Esophagus squamous epithelium (tissue), 5 donors: ENCODE measurements around the gene RASAL2. TPM values are rescaled to one million over a fixed set of nuclear protein-coding genes. Genes with fewer than 3 reads are reported as not detected.
"Not testable (repeated sequence)": the region's sequence is repeated elsewhere in the genome, so short reads cannot be mapped to it uniquely, and the experiment has no call there.

Source experiments
- DNase-seq: peaks from one replicate; lab custom pipeline; 2025; lab: John Stamatoyannopoulos, UW
- H3K27ac ChIP-seq, 4 donors: fragments of 200-600 bp; sonication (generic); one replicate each; pipeline ENCODE4 v1.5.1; 2016 to 2019; ENCODE audit warnings: mild to moderate bottlenecking in 1 of 4
- H3K27me3 ChIP-seq, 4 donors: fragments of 200-600 bp; sonication (generic); 1 replicate in 3 of 4; 2 replicates in 1 of 4; pipeline versions ENCODE4 v1.5.1 to v1.6.0; 2017 to 2021; ENCODE audit warnings: antibody characterized with exemption in 1 of 4
- H3K36me3 ChIP-seq, 3 donors: fragments of 200-600 bp; sonication (generic); one replicate each; pipeline ENCODE4 v1.5.1; 2016 to 2019
- H3K4me1 ChIP-seq, 3 donors: fragments of 200-600 bp; sonication (generic); one replicate each; pipeline ENCODE4 v1.5.1; 2017 to 2019
- H3K4me3 ChIP-seq, 4 donors: fragments of 200-600 bp; sonication (generic); 1 replicate in 3 of 4; 2 replicates in 1 of 4; pipeline ENCODE4 v1.5.1; 2016 to 2019; ENCODE audit warnings: mild to moderate bottlenecking in 2 of 4, moderate library complexity in 1 of 4
- H3K9me3 ChIP-seq, 3 donors: fragments of 200-600 bp; sonication (generic); one replicate each; pipeline ENCODE4 v1.5.1; 2016 to 2019
- POLR2A ChIP-seq, 4 donors: fragments of 450-650 bp; IDR thresholded peaks; one replicate each; pipeline ENCODE4 v1.6.1; 2017; ENCODE audit warnings: antibody characterized with exemption in 4 of 4, mild to moderate bottlenecking in 4 of 4, moderate library complexity in 3 of 4
- WGBS, 2 donors: methylation state at CpG; one replicate each; pipeline ENCODE4 v1.1.5; 2018; 5-methylcytosine and 5-hydroxymethylcytosine counted together
- intact Hi-C: fragments of 100-400 bp; cut with DNase I; formaldehyde crosslinking; loops from one replicate; pipeline ENCODE4 v1.15.0; 2022
- total RNA-seq, 4 donors: library from RNA; depleted of rRNA; stranded (reverse); fragments of >200 nt; gene quantifications; one replicate each; pipeline ENCODE4 v1.1.0, GENCODE V29; 2016
- TF ChIP-seq, protein P1 (sequence below), 6 experiments: fragments of 450-650 bp in 4 of 6; fragments of 200-600 bp in 2 of 6; sonication (generic) in 2 of 6; IDR thresholded peaks; one replicate each; pipeline ENCODE4 v1.5.1; 2016 to 2019; ENCODE audit warnings: antibody characterized with exemption in 6 of 6, mild to moderate bottlenecking in 4 of 6, moderate library complexity in 4 of 6
- donor health status: DM: yes; HTN: yes; CAD: no.

Gene RASAL2
- total RNA-seq, 4 donors from 2014 or later, result 20.4 to 29.8 (median 25.5) TPM

DNA sequence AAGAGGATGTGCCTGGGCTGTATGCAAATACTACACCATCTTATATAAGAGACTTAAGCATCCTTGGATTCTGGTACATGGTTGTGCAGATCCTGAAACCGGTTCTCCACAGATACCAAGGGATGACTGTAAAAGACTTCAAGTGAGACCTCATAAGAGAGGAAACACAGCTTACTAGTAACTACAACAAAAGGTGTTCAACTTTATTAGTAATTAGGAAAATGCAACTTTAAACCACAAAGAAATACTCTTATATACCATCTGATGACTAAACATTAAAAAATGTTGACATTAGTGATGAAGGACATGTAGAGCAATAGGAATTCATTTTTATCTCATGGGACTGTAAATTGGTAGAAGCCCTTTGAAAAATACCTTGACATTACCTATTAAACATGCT is 102.7 kb downstream of the RASAL2 start:
- Histone ChIP-seq H3K4me1 (no peaks in the 10 kb centered on the region), H3K36me3 (no peaks in the 10 kb centered on the region), H3K27ac (no peak overlapping the region), H3K4me3 (no peak overlapping the region), H3K27me3 (no peaks in the 10 kb centered on the region), H3K9me3 (peaks cover 0 to 6% (median 0%) of the 10 kb centered on the region in 3 donors)
- 100% methylated on average over 1 of the region's 1 CpG for WGBS, 2 donors
- TF ChIP-seq, protein P1, sequence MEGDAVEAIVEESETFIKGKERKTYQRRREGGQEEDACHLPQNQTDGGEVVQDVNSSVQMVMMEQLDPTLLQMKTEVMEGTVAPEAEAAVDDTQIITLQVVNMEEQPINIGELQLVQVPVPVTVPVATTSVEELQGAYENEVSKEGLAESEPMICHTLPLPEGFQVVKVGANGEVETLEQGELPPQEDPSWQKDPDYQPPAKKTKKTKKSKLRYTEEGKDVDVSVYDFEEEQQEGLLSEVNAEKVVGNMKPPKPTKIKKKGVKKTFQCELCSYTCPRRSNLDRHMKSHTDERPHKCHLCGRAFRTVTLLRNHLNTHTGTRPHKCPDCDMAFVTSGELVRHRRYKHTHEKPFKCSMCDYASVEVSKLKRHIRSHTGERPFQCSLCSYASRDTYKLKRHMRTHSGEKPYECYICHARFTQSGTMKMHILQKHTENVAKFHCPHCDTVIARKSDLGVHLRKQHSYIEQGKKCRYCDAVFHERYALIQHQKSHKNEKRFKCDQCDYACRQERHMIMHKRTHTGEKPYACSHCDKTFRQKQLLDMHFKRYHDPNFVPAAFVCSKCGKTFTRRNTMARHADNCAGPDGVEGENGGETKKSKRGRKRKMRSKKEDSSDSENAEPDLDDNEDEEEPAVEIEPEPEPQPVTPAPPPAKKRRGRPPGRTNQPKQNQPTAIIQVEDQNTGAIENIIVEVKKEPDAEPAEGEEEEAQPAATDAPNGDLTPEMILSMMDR (IDR thresholded peaks at IDR 0.05), result no peak
- TF ChIP-seq POLR2A (IDR thresholded peaks at IDR 0.05), result no peak
- intact Hi-C loops, result no loop called here
- DNase-seq, result no peak

DNA sequence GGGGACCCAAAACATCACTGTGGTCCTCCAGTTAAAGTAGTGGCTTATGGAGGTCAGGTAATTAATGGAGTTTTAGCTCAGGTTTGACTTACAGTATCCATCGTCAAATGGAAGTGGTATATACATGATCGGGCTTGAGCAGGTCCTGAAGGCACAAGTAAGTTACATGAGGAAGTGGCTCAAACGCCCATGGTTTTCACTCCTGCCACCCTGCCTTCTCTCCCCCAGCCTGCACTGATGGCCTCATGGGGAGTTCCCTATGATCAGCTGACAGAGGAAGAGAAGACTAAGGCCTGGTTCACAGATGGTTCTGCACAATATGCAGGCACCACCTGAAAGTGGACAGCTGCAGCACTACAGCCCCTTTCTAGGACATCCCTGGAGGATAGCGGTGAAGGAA is 108.2 kb downstream of the RASAL2 start:
- intact Hi-C loops, H3K27ac ChIP-seq, H3K4me1 ChIP-seq, H3K36me3 ChIP-seq, H3K9me3 ChIP-seq, DNase-seq, H3K27me3 ChIP-seq, H3K4me3 ChIP-seq: not testable (repeated sequence)
- 82 to 100% methylated on average over 1 to 4 of the region's 4 CpGs for WGBS, 2 donors

DNA sequence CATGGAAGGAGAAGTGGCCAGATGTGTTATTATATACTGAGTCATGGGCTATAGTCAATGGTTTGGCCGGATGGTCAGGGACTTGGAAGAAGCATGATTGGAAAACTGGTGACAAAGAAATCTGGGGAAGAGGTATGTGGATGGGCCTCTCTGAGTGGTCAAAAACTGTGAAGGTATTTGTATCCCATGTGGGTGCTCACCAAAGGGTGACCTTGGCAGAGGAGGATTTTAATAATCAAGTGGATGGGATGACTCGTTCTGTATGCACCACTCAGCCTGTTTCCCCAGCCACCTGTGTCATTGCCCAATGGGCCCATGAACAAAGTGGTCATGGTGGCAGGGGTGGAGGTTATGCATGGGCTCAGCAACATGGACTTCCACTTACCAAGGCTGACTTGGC is 108.6 kb downstream of the RASAL2 start:
- intact Hi-C loops, H3K27me3 ChIP-seq, H3K4me1 ChIP-seq: not testable (repeated sequence)

DNA sequence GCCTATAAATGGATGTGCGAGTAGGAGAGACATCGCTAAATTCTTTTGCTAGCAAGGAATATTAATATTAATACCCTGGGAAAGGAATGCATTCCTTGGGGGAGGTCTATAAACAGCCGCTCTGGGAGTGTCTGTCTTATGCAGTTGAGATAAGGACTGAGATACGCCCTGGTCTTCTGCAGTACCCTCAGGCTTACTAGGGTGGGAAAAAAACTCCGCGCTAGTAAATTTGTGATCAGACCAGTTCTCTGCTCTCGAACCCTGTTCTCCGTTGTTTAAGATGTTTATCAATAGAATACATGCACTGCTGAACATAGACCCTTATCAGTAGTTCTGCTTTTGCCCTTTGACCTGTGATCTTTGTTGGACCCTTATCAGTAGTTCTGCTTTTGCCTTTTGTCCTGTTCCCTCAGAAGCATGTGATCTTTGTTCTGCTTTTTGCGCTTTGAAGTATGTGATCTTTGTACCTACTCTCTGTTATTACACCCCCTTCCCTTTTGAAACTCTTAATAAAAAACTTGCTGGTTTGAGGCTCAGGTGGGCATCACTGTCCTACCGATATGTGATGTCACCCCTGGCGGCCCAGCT is 114.5 kb downstream of the RASAL2 start:
- H3K27me3 ChIP-seq, H3K36me3 ChIP-seq, H3K27ac ChIP-seq, DNase-seq, H3K4me3 ChIP-seq, intact Hi-C loops, H3K4me1 ChIP-seq: not testable (repeated sequence)
- H3K9me3 ChIP-seq, result peaks cover 0 to 31% (median 25%) of the 10 kb centered on the region in 3 donors
- 86 to 95% methylated on average over 11 of the region's 11 CpGs for WGBS, 2 donors

More for the DNA sequence above, 108.6 kb downstream of the RASAL2 start:
- 82 to 90% methylated on average over 2 of the region's 2 CpGs for WGBS, 2 donors
- H3K9me3 ChIP-seq, H3K4me3 ChIP-seq, H3K27ac ChIP-seq, H3K36me3 ChIP-seq, DNase-seq: not testable (repeated sequence)

DNA sequence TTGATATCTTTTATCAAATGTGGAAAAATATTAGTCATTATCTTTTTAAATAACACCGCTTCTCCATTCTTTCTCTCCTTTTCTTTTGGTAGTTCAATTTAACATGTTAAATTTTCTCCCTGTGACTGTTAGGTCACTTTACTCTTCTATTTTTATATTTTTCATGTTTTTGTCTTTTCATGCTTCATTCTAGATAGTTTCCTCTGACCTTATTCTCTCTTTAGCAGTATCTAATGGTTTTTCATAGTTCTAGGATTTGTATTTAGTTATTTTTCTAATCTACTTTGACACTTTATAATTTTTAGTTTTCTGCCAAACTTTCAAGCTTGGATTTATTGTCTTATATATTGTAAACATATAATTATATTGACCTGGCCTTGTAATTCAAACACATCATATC is 116.0 kb downstream of the RASAL2 start:
- 91 to 100% methylated on average over 1 of the region's 1 CpG for WGBS, 2 donors
- no peak overlapping the region for H3K4me3 ChIP-seq
- no peak for TF ChIP-seq POLR2A (IDR thresholded peaks at IDR 0.05)
- TF ChIP-seq, protein P1 (IDR thresholded peaks at IDR 0.05), result no peak
- H3K9me3 ChIP-seq, result peaks cover 0 to 31% (median 25%) of the 10 kb centered on the region in 3 donors
- no peaks in the 10 kb centered on the region for H3K27me3 ChIP-seq
- H3K4me1 ChIP-seq, result no peaks in the 10 kb centered on the region
- no peak for DNase-seq
- no peak overlapping the region for H3K27ac ChIP-seq
- intact Hi-C loops, result no loop called here
- no peaks in the 10 kb centered on the region for H3K36me3 ChIP-seq

DNA sequence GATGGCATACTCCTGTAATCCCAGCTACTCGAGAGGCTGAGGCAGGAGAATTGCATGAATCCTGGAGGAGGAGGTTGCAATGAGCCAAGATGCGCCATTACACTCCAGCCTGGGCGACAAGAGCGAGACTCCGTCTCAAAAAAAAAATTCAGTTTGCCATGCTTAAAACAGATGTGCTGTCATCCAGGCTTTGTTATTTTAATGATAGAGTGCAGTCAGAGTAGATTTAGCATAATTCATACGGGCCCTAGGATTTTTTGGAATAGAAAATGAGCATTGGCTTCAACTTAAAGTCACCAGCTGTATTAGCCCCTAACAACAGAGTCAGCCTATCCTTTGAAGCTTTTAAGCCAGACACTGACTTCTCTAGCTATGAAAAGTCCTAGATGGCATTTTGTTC is 124.6 kb downstream of the RASAL2 start:
- WGBS, 2 donors, result 88 to 96% methylated on average over 6 of the region's 6 CpGs
- no peak for DNase-seq
- Histone ChIP-seq H3K4me3 (no peak overlapping the region), H3K9me3 (no peaks in the 10 kb centered on the region), H3K4me1 (no peaks in the 10 kb centered on the region), H3K27ac (no peak overlapping the region), H3K27me3 (no peaks in the 10 kb centered on the region), H3K36me3 (no peaks in the 10 kb centered on the region)
- TF ChIP-seq, protein P1 (IDR thresholded peaks at IDR 0.05), result no peak
- intact Hi-C loops, result no loop called here

DNA sequence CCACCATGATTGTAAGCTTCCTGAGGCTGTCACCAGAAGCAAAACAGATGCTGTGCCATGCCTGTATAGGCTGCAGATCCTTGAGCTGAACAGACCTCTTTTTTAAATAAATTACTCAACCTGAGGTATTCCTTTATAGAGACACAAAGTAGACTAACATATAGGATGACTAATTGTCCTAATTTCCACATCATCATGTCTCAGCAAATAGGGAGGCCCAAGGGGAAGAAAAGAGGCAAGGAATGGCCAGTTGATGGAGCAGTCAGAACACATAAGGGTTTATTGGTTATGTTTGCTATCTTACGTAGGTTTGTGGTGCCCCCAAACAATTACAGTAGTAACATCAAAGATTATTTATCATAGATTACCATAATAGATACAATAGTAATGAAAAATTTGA is 126.2 kb downstream of the RASAL2 start:
- H3K4me3 ChIP-seq, result no peak overlapping the region
- intact Hi-C loops, result no loop called here
- DNase-seq, result no peak
- peaks cover 0 to 6% (median 0%) of the 10 kb centered on the region in 3 donors for H3K4me1 ChIP-seq
- H3K27me3 ChIP-seq, result no peaks in the 10 kb centered on the region
- H3K9me3 ChIP-seq, result no peaks in the 10 kb centered on the region
- WGBS, 2 donors, result 58 to 89% methylated on average over 1 of the region's 1 CpG
- TF ChIP-seq, protein P1 (IDR thresholded peaks at IDR 0.05), result no peak
- TF ChIP-seq POLR2A (IDR thresholded peaks at IDR 0.05), result no peak
- no peaks in the 10 kb centered on the region for H3K36me3 ChIP-seq
- no peak overlapping the region for H3K27ac ChIP-seq
